SH-SY5Y (cell line): ENCODE measurements around the gene MAP7D3.

Experiments used
- GATA2 ChIP-seq: IDR thresholded peaks from 2 replicates; pipeline ENCODE4 v1.6.1; 2011; ENCODE audit warnings: mild to moderate bottlenecking, low read depth, low read length
- GATA3 ChIP-seq: IDR thresholded peaks from 2 replicates; pipeline ENCODE4 v1.6.1; 2011; ENCODE audit warnings: low read depth, mild to moderate bottlenecking, low read length, moderate library complexity

- no peak for TF ChIP-seq GATA3
- no peak for TF ChIP-seq GATA2
Measured at GRCh38 chrX:136202889-136203288, 48.3 kb downstream of the MAP7D3 start.
